ENCODE measurements around the gene KRTAP26-1. TPM values are rescaled to one million over a fixed set of nuclear protein-coding genes. Genes with fewer than 3 reads are reported as not detected.

The KRTAP26-1 gene
- total and polyA plus RNA-seq, 2 experiments from 2014 or later = not detected

- H3K36me3 Mint-ChIP-seq (ENCODE audit: low read depth) = no peaks in the 10 kb centered on the region
- H3K27ac Mint-ChIP-seq = no peak overlapping the region
- ATAC-seq = no peak
Observed at GRCh38 chr21:30332681-30333080, 12.6 kb upstream of the KRTAP26-1 start.

More at GRCh38 chr21:30332681-30333080, 12.6 kb upstream of the KRTAP26-1 start:
- Mint-ChIP-seq H3K4me1 (peaks cover 6% of the 10 kb centered on the region; the same call in 2 of the 3 replicates), H3K4me3 (no peak overlapping the region), H3K27me3 (ENCODE audit: insufficient read depth, low read depth, poor library complexity) (no peaks in the 10 kb centered on the region), H3K9me3 (no peaks in the 10 kb centered on the region)
- TF ChIP-seq ZNF331 (CRISPR knock-in tag; IDR thresholded peaks at IDR 0.05; ENCODE audit: low read depth) = no peak
- no peak for TF ChIP-seq ZNF114 (CRISPR knock-in tag; IDR thresholded peaks at IDR 0.05)
- TF ChIP-seq REST (IDR thresholded peaks at IDR 0.05; ENCODE audit: unreplicated experiment) = no peak
- TF ChIP-seq JUNB (IDR thresholded peaks at IDR 0.05; ENCODE audit: unreplicated experiment) = no peak
- TF ChIP-seq CTCF (conservative IDR thresholded peaks at IDR 0.05; ENCODE audit: low read depth in 2 of 2) = no peak
- no peak for TF ChIP-seq ZNF462 (CRISPR knock-in tag; IDR thresholded peaks at IDR 0.05)
- no peak for TF ChIP-seq NANOG (IDR thresholded peaks at IDR 0.05; ENCODE audit: borderline replicate concordance)
- no peak for TF ChIP-seq CREB1 (CRISPR knock-in tag; IDR thresholded peaks at IDR 0.05; ENCODE audit: low read depth)
- TF ChIP-seq EZH2 (IDR thresholded peaks at IDR 0.05; ENCODE audit: low read depth, unreplicated experiment) = no peak
- no peak for TF ChIP-seq ETS1 (IDR thresholded peaks at IDR 0.05)
- no peak for TF ChIP-seq EZH2phosphoT487 (IDR thresholded peaks at IDR 0.05; ENCODE audit: unreplicated experiment)
- TF ChIP-seq POLR2AphosphoS5 (IDR thresholded peaks at IDR 0.05; ENCODE audit: low read depth) = no peak
- no peak for TF ChIP-seq STAT1 (IDR thresholded peaks at IDR 0.05; ENCODE audit: unreplicated experiment)
- no peaks in the 10 kb centered on the region for H3K27me3 ChIP-seq (ENCODE audit: insufficient read depth)
- no peaks in the 10 kb centered on the region for H3K36me3 ChIP-seq (ENCODE audit: insufficient read depth)
- H3F3A ChIP-seq (replicated peaks; ENCODE audit: low read depth) = no peaks in the 10 kb centered on the region
- H3K4me1 ChIP-seq (ENCODE audit: insufficient read depth) = no peaks in the 10 kb centered on the region
- no peak overlapping the region for H3K27ac ChIP-seq (ENCODE audit: low read depth)
- no peak overlapping the region for H3K4me2 ChIP-seq
- no peak for DNase-seq (ENCODE audit: low spot score)
- H2AFZ ChIP-seq = no peak overlapping the region
- H3K79me2 ChIP-seq (replicated peaks; ENCODE audit: insufficient read depth) = no peaks in the 10 kb centered on the region
- no peaks in the 10 kb centered on the region for H3K9me2 ChIP-seq (ENCODE audit: insufficient read depth)
- H4K20me1 ChIP-seq (replicated peaks; ENCODE audit: insufficient read depth) = no peaks in the 10 kb centered on the region
- H3K4me3 ChIP-seq = no peak overlapping the region
